Activated T-cell treated with anti-CD3 and anti-CD28 coated beads, Interleukin-2, amount 50 U/mL, for 72 hours (primary cell): Measurements from ENCODE around the gene EIF3D. TPM values are rescaled to one million over a fixed set of nuclear protein-coding genes. Genes with fewer than 3 reads are reported as not detected.

Experiments
- ATAC-seq, 2 donors: fragments of 150-1000 bp; cut with Tn5 transposase; replicated peaks in 1 of 2; 2 replicates each; pipeline ENCODE4 v1.10.0; 2021; ENCODE audit warnings: moderate library complexity in 2 of 2, mild to moderate bottlenecking in 1 of 2
- DNase-seq, 2 donors: peaks; one replicate each; pipeline ENCODE4 v3.0.0; 2021 to 2022; ENCODE audit warnings: mixed read lengths in 1 of 2
- H3K27ac Mint-ChIP-seq: one replicate; pipeline ENCODE4 v1.8.0; 2022; ENCODE audit warnings: mild to moderate bottlenecking, moderate library complexity, mixed read lengths
- H3K27me3 Mint-ChIP-seq: one replicate; pipeline ENCODE4 v1.8.0; 2022; ENCODE audit warnings: low read depth, mixed read lengths
- H3K36me3 Mint-ChIP-seq, 2 donors: one replicate each; pipeline ENCODE4 v1.8.0; 2022; ENCODE audit warnings: mixed read lengths in 2 of 2, mild to moderate bottlenecking in 1 of 2; ENCODE audit not compliant: insufficient read depth in 2 of 2
- H3K4me1 Mint-ChIP-seq: one replicate; pipeline ENCODE4 v1.8.0; 2022; ENCODE audit warnings: low read depth, mixed read lengths
- H3K4me3 Mint-ChIP-seq, 2 donors: one replicate each; pipeline ENCODE4 v1.8.0; 2022; ENCODE audit warnings: mild to moderate bottlenecking in 2 of 2, mixed read lengths in 2 of 2, moderate library complexity in 2 of 2
- H3K9me3 Mint-ChIP-seq, 2 donors: one replicate each; pipeline ENCODE4 v1.8.0; 2022; ENCODE audit warnings: mixed read lengths in 2 of 2
- total RNA-seq, 2 donors: library from RNA; stranded (reverse); gene quantifications; one replicate each; pipeline ENCODE4 v1.2.3, GENCODE V29; 2022

The EIF3D gene
- total RNA-seq, 2 donors from 2014 or later, result 320 to 339 TPM

DNA sequence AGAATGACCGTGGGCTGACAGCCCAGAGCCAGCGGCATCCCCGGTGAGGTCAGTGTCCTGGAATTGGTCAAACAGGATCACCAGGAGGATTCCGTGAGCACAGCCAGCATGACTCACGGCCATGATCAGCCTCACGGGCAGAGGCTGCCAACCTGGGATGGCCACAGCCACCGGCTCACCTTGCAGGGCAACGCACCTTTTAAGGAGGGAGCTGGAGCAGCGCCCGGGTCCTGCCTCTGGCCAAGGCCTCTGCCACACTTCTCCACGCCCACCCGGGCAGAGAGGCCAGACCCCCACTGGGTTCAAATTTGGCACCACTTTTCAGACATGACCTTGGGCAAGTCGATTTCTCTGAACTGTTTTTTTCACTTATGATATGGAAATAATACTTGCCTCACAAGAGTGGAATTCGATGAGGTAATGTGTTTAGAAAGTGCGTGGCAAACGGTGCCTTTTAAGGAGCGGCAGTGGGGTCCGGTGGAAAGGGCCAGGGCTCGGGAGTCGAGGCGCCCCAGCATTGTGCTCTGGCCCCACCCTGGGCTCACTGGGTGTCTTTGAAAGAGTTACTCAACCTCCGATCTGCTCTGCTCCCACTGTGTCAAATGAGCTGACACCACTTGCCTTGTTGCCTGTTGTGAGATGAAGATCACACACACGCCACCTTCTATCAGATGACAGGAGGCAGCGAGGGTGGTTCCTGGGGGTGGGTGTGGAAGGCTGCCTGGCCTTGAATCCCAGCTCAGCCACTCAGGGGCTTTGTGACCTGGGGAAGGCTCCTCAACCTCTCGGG lies 63.5 kb downstream of the EIF3D start:
- no peaks in the 10 kb centered on the region for H3K27me3 Mint-ChIP-seq
- H3K9me3 Mint-ChIP-seq, result no peaks in the 10 kb centered on the region

DNA sequence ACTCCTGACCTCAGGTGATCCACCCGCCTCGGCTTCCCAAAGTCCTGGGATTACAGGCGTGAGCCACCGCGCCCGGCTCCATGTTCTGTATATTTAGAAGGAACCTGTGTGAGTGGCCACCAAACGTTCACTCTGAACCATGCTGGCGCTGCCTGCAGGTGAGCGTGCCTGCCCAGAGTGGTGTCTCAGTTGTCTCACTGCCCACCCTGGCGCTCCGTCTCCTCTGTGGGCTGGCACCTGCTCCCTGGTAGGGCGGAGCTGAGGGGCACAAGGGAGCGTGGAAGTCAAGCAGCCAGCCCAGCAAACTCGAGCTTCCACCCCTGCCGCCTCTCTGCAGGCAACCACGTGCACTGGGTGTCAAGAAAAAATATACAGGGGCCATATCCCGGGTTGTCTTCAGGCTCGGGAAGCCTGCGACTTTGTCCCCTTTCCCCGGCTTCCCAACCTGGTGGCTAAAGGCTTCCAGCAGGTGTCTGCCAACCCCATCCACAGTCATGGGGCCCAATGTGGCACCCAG lies 64.2 kb downstream of the EIF3D start:
- Mint-ChIP-seq H3K36me3 (no peaks in the 10 kb centered on the region), H3K4me1 (peaks cover 33% of the 10 kb centered on the region), H3K4me3 (no peak overlapping the region), H3K27ac (no peak overlapping the region), H3K27me3 (no peaks in the 10 kb centered on the region), H3K9me3 (no peaks in the 10 kb centered on the region)
- DNase-seq, result no peak
- no peak for ATAC-seq

More for the DNA sequence above, 63.5 kb downstream of the EIF3D start:
- Mint-ChIP-seq H3K4me1 (peaks cover 39% of the 10 kb centered on the region), H3K27ac (no peak overlapping the region), H3K36me3 (no peaks in the 10 kb centered on the region), H3K4me3 (no peak overlapping the region)
- DNase-seq, result no peak
- no peak for ATAC-seq

DNA sequence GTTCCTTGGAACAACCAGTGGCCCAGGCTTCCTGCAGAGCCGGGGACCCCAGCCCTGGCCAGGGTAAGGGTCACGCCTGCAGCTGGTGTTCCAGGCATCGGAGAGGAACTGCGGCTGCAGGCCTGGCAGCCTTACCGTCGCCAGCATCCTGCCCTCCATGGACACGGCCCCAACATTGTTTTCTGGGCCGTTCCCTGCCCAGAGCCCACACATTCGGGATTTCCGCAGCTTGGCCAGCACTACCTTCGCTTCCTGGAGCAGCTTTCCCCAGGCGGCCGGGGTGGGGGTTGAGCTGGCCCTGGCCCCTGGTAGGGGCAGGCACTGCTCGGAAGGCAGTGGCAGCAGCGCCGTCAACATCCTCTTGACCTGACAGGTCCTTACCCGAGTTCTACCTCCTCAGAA lies 65.2 kb downstream of the EIF3D start:
- no peaks in the 10 kb centered on the region for H3K36me3 Mint-ChIP-seq
- no peak for ATAC-seq
- no peaks in the 10 kb centered on the region for H3K9me3 Mint-ChIP-seq
- no peak overlapping the region for H3K4me3 Mint-ChIP-seq
- H3K27me3 Mint-ChIP-seq, result no peaks in the 10 kb centered on the region
- no peak for DNase-seq
- H3K27ac Mint-ChIP-seq, result no peak overlapping the region
- peaks cover 33% of the 10 kb centered on the region for H3K4me1 Mint-ChIP-seq

DNA sequence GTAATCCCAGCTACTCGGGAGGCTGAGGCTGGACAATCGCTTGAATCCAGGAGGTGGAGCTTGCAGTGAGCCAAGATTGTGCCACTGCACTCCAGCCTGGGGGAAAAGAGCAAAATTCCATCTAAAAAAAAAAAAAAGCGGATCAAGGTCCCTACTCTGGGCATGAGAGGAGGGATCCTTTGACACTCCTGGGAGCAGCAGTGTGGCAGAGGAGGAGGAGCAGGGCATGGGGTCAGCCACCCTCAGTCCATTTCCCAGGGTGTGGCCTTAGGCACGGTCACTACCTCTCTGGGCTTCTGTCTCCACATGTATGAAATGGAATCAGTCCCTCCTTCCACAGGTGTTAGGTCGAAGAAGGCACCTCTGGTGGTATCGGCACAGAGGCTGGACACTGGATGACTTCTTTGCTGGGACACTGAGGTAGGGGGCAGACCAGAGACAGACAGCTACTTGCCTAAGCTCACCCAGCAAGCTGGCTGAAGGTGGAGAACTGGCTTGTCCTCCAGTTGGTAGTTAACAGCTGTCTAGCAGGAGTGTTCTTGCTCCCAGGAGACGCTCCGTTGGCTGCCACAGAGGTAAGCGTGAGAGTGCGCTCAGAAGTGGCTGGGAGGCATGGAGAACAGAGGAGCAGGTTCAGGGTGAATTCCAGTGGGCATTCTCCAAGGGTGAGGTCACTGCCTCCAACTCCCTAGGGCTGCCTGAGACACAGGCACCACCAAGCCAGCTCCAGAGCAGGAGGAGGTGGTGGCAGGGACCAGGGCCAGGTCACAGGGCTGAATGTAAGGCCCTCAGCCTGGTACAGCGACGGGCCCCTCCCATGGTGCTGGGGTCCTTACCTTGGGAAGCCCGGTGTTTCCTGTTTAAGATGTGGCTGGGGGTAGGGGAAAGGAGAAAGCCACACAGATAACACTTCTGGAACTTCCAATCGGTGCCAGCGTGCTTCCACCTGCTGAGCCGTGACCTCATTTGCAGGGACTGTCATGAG lies 67.0 kb downstream of the EIF3D start:
- DNase-seq (no peak), ATAC-seq (peak; percentile 10 to 20)
- Mint-ChIP-seq H3K4me1 (peaks cover 14% of the 10 kb centered on the region), H3K36me3 (no peaks in the 10 kb centered on the region), H3K27me3 (no peaks in the 10 kb centered on the region), H3K27ac (no peak overlapping the region), H3K9me3 (no peaks in the 10 kb centered on the region), H3K4me3 (no peak overlapping the region)

Other genes with a start within 250 kb of the EIF3D start
- gene MYH9, start 141.2 kb downstream of the EIF3D start, total RNA-seq, result 100 to 1,000 TPM; 529 to 662 TPM
- gene TXN2, start 47.5 kb downstream of the EIF3D start, total RNA-seq, result 100 to 1,000 TPM; 115 TPM
- 10 to 100 TPM; 12.6 to 19.3 TPM for gene FOXRED2, start 22.1 kb downstream of the EIF3D start, total RNA-seq
- gene CACNG2, start 174.6 kb upstream of the EIF3D start, total RNA-seq, result not detected
- gene IFT27, start 247.0 kb upstream of the EIF3D start, total RNA-seq, result 10 to 100 TPM; 25.8 to 26.3 TPM